ENCODE measurements around the gene TSHZ2.
"Not testable (repeated sequence)": the region's sequence is repeated elsewhere in the genome, so short reads cannot be mapped to it uniquely, and the experiment has no call there.

Gene TSHZ2

DNA sequence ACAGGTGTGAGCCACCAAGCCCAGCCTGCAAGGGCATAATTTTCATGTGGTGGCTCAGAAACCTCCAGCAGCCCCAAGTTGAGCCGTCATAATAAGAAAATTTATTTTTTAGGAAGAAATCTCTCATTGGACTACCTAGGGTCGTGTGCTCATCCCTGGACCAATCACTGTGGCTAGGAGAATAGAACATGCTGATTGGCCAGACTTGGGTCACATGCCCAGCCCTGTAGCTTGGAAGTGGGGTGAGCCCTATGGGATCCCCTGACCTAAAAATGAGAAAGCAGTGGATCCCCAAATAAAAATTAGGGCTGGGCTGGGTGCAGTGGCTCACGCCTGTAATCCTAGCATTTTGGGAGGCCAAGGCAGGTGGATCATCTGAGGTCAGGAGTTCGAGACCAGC is 466.2 kb downstream of the TSHZ2 start:
- no peak for DNase-seq

DNA sequence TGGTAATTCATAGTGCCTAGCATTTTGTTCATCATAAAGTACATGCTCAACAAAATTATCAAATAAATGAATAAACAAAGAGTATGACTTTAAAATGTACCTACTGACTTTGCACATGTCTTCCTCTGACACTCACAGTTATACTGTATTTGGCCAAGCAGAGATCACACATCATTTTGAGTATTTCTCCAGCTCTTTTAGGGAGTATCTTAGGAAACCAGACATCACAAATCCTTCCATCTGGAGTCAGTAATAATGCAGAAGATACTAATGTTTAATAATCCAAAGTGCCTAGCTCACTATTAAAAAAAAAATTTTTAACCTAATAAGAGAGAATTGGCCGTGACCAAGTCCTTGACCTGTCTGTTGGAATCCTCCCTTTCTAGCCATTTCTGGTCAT is 466.9 kb downstream of the TSHZ2 start:
- no peak for DNase-seq

DNA sequence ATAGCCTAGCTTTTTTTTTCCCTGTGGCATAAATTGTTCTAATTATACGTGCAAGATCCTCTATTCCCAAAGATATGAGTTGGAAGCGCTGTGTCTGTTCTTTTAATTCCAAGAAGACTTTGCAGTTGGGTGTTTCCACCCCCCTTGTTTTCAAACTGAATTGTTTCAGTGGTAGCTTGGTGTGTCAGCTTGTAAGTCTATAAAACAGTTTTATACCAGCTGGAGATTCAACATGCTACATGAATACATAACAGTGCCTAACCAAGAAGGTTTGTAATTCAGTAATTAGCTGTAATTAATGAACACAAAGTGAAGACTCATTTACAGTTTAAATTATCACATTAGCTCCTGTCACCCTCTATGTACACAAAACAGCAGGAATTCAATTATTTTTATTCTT is 467.5 kb downstream of the TSHZ2 start:
- DNase-seq = no peak

DNA sequence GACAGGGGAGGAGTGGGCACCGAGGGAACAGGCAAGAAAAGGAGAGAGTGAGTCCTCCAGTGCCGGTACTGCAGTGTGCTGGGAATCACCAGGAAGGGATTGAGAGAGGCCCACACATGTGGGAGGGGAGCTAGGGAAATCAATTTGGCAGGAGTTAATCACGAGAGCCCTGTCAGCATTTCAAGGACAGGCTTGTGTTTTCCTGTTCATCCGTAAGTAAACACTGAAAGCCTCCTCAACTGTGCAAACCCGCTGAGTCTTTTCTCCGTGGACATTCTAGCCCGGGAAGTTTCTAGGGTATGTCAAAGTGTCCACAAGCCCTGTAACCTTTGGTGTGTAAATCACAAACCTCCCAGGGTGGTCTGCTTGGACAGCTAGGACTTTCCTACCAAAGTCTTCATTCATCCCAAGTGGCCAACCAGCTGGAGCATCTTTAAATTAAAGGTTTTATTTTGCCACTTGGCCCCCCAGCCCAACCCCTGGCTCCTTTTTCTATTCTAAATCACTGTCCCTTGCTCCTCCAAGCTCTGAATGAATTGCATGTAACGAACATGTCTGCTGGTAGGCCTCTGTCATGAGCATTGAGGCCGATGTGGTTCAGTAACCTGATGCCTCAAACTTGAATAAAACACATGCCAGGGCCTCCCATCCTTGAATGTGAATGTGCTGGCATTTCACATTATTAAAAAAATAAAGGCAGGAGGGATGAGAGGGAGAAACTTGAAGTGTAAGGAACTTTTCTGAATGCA is 472.4 kb downstream of the TSHZ2 start:
- no peak for DNase-seq

DNA sequence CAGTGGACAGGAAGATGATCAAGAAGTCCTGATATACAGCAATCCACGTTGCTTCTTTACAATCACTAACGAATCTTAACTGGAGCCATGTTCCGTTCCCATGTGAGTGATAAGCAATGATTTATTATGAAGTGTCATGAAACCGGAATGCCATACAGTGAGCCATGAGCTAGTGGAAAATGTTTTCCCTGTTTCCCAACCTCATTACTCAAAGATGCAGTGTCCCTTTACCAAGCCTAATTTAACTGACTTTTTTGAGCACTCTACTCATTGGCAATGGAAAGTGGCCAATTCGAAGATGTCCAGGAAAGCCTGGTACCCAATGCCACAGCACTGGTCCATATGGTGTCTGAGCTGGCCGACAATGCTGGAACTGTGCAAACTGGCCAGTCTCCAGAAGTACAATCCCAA is 473.2 kb downstream of the TSHZ2 start:
- no peak for DNase-seq

GRCh38 chr20:53445932-53446331 is 473.8 kb downstream of the TSHZ2 start:
- no peak for DNase-seq

DNA sequence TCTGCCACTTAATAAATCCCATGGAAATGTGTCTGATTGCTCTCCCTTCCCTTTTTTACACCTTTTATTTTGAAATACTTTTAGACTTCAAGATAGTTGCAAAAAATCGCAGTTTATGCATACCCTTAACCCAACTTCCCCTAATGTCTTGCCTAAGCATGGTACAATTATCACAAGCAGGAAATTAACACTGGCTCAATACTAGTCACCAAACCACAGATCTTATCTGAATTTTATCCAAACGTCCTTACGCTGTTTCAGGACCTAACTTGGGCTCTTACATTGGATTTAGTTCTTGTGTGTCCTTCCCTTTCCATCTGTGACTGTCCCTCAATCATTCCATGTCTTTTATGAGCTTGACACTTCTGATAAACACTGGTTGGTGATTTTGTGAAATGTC is 475.2 kb downstream of the TSHZ2 start:
- DNase-seq = no peak

GRCh38 chr20:53448426-53448825 is 476.3 kb downstream of the TSHZ2 start:
- no peak for DNase-seq

DNA sequence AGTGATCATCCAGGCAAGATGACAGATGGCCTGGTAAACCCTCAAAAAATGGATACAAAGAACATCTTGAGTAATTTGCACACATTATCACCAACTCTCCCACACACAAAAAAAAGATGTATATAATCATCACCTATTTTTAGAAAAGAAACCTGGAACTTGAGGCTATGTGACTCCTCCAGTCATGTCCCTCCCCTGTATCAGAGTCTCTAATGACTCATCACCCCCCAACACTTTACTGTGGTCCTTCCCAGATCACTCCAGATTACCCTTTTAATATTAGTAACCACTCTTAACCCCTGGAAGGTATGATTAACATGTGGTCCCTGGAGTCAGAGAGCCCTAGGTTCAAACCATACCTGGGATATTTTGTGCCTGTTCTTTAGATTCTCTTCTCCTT is 476.7 kb downstream of the TSHZ2 start:
- DNase-seq = no peak

DNA sequence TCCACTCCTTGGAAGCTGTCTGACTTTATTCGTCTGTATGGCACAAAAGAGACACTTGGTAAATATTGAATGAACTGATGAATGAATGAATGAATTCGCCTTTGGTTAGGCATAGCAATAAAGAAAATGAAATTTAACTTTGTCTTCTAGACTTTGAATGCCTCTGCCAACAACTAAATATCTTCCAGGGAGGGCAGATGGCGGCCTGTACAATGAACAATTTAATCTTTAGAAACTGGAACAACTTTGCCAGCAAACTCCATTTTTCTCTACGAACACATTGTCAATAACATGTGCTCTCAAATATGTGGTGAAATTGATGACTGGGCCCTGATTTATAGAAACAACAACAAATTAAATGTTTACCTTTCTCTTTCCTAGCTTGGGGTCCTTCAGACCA is 480.9 kb downstream of the TSHZ2 start:
- DNase-seq = no peak

GRCh38 chr20:53454675-53455276 is 482.6 kb downstream of the TSHZ2 start:
- no peak for DNase-seq

DNA sequence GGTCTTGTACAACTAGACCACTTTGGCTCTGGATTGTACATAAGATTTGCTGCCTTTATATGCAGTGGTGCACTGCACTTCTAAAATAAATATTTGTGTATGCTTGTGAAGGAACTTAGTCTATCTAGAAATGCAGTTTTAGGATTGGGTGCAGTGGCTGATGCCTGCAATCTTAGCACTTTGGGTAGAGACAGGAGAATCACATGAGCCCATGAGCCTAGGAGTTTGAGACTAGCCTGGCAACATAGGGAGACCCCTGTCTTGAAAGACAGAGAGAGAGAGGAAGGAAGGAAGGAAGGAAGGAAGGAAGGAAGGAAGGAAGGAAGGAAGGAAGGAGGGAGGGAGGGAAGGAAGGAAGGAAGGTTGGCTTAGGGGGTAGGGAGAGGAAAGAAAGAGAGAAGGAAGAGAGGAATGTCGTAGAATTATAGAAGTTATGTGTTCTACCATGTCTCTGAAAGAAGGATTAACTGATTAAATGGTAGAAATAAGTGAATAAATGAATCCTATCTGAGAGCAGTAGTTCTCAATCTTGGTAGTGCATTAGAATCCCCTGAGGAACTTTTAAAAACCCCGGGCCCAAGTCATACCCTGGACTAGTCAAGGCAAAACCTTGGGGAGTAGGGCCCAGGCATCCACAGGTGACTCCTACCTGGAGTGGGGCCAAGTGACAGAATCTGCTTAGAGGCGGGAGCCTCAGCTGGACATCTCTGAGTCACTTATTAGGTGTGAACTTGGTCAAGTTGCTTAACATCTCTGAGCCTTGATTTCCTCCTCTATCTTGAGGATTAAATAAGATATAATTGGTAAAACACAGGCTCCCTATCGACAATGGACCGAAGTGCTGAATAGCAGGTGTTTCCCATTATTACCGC is 491.2 kb downstream of the TSHZ2 start:
- no peak for DNase-seq

DNA sequence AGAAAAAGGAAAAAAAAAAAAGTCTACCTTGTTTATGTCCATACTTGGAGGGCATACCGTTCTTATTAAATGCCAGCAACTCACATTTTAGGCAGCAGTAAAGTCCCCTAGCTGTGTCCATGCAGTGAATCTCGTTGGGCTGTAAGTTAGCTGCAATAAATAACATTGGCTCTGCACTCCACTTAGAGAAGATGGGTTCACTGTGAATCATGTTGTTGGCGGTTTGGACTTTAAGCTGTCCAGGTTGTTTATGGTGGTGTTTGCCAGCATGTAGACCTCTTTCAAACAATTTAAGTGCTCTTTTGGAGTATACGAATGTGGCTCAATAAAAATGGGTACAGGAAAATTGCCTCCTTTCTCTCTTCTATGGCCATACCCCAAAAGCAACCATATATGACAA is 494.1 kb downstream of the TSHZ2 start:
- no peak for DNase-seq

- no peak for DNase-seq
Measured at GRCh38 chr20:53468587-53468986, 496.4 kb downstream of the TSHZ2 start.

DNA sequence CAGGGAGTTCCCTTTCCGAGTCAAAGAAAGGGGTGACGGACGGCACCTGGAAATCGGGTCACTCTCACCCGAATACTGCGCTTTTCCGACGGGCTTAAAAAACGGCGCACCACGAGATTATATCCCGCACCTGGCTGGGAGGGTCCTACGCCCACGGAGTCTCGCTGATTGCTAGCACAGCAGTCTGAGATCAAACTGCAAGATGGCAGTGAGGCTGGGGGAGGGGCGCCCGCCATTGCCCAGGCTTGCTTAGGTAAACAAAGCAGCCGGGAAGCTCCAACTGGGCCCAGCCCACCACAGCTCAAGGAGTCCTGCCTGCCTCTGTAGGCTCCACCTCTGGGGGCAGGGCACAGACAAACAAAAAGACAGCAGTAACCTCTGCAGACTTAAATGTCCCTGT is 500.7 kb downstream of the TSHZ2 start:
- DNase-seq = not testable (repeated sequence)

- no peak for DNase-seq
Measured at GRCh38 chr20:53480913-53481312, 508.8 kb downstream of the TSHZ2 start.

DNA sequence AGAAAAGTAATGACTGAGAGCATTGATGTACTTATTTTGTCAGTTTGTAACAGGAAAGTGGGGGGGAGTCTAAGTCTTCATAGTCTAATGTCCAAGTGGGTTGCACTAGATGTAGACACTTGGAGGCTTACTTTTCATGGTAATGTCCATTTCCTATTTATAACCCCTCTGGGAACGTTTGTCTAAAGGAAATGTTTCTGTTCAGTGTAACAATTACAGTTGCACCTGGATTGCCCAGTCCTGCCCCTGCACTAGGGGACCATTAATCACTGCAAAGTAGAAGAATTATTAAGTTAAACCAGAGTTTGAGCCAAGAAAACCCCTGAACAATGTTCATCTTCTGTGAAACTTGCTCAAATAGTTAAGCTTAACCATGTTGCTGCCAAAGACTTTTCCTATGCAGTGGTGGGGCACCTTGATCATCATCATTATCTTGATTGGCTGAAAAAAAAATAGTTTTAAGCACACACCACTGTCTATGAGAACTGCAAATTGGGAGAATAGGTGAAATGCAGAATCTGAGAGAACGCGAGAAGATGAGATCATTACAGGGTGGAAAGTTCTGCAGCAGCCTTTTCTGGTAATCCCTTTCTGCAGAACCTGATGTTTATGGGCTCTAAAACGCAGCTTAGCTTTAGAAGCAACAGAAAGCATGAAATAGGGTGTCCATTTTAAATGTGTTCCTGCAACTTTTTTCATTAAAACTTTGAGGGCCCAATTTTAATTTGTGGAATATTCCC is 515.5 kb downstream of the TSHZ2 start:
- DNase-seq = no peak

GRCh38 chr20:53488775-53489272 is 516.7 kb downstream of the TSHZ2 start:
- DNase-seq = no peak

DNA sequence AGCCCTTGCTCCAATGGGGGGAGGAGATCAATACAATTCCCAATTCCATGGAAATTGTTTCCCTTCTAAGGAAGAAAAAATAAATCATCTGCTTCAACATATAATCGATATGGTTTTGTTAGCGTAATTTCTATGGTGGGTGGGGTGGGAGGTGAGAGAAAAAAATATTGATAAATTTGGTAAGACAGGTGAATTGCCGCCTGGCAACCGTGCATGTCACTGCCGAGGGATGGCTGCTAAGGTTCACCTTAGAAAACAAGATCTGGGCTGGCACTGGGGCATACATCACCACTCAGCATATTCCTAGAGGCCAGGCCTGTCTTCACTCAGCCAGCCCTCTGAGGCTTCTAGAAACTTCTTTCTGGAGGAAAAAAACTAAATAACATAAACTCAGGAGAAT is 517.4 kb downstream of the TSHZ2 start:
- no peak for DNase-seq

- DNase-seq = no peak
Measured at GRCh38 chr20:53490620-53491019, 518.5 kb downstream of the TSHZ2 start.

GRCh38 chr20:53491462-53491861 is 519.3 kb downstream of the TSHZ2 start:
- no peak for DNase-seq

- DNase-seq = no peak
Measured at GRCh38 chr20:53492212-53492611, 520.1 kb downstream of the TSHZ2 start.

DNA sequence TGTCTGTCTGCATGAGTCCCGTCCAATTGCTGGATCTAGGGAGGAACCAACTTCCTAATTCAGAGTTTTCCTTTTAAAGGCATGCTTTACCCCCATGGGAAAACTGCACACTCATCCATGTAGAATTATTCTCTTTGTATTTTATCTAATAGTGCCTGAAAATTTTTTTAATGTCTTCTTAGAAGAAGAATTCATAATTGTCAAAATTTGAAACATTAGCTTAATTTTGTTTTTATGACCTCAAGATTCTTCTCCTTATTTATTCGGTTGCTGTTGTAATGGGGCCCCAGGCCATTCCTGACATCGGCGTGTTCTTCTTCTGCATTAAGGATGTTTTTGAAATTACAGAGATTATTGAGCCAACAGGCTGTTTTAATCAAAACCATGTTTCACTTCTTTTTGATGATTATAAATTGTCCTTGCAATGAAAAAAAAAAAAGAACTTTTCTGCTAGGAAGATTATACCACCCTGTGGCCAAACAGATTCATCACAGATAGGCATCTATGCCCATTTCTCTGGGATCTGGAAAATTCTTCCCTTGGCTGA is 521.2 kb downstream of the TSHZ2 start:
- DNase-seq = no peak
